Esophagus squamous epithelium (tissue), 5 donors: Measurements from ENCODE around the gene LAMTOR1. TPM values are rescaled to one million over a fixed set of nuclear protein-coding genes. Genes with fewer than 3 reads are reported as not detected.
A peak's percentile ranks its signal among the peaks of the same experiment; 100 is the strongest.

ENCODE experiments used
- DNase-seq: peaks from one replicate; lab custom pipeline; 2025; lab: John Stamatoyannopoulos, UW
- H3K27ac ChIP-seq, 4 donors: fragments of 200-600 bp; sonication (generic); one replicate each; pipeline ENCODE4 v1.5.1; 2016 to 2019; ENCODE audit warnings: mild to moderate bottlenecking in 1 of 4
- H3K27me3 ChIP-seq, 4 donors: fragments of 200-600 bp; sonication (generic); 1 replicate in 3 of 4; 2 replicates in 1 of 4; pipeline versions ENCODE4 v1.5.1 to v1.6.0; 2017 to 2021; ENCODE audit warnings: antibody characterized with exemption in 1 of 4
- H3K36me3 ChIP-seq, 3 donors: fragments of 200-600 bp; sonication (generic); one replicate each; pipeline ENCODE4 v1.5.1; 2016 to 2019
- H3K4me1 ChIP-seq, 3 donors: fragments of 200-600 bp; sonication (generic); one replicate each; pipeline ENCODE4 v1.5.1; 2017 to 2019
- H3K4me3 ChIP-seq, 4 donors: fragments of 200-600 bp; sonication (generic); 1 replicate in 3 of 4; 2 replicates in 1 of 4; pipeline ENCODE4 v1.5.1; 2016 to 2019; ENCODE audit warnings: mild to moderate bottlenecking in 2 of 4, moderate library complexity in 1 of 4
- H3K9me3 ChIP-seq, 3 donors: fragments of 200-600 bp; sonication (generic); one replicate each; pipeline ENCODE4 v1.5.1; 2016 to 2019
- POLR2A ChIP-seq, 4 donors: fragments of 450-650 bp; IDR thresholded peaks; one replicate each; pipeline ENCODE4 v1.6.1; 2017; ENCODE audit warnings: antibody characterized with exemption in 4 of 4, mild to moderate bottlenecking in 4 of 4, moderate library complexity in 3 of 4
- WGBS, 2 donors: methylation state at CpG; one replicate each; pipeline ENCODE4 v1.1.5; 2018; 5-methylcytosine and 5-hydroxymethylcytosine counted together
- intact Hi-C: fragments of 100-400 bp; cut with DNase I; formaldehyde crosslinking; loops from one replicate; pipeline ENCODE4 v1.15.0; 2022
- total RNA-seq, 4 donors: library from RNA; depleted of rRNA; stranded (reverse); fragments of >200 nt; gene quantifications; one replicate each; pipeline ENCODE4 v1.1.0, GENCODE V29; 2016
- TF ChIP-seq, protein P1 (sequence below), 6 experiments: fragments of 450-650 bp in 4 of 6; fragments of 200-600 bp in 2 of 6; sonication (generic) in 2 of 6; IDR thresholded peaks; one replicate each; pipeline ENCODE4 v1.5.1; 2016 to 2019; ENCODE audit warnings: antibody characterized with exemption in 6 of 6, mild to moderate bottlenecking in 4 of 6, moderate library complexity in 4 of 6
- donor health status: DM: yes; HTN: yes; CAD: no.

LAMTOR1 gene
- total RNA-seq, 4 donors from 2014 or later = 80.1 to 99.1 (median 97.7) TPM

DNA sequence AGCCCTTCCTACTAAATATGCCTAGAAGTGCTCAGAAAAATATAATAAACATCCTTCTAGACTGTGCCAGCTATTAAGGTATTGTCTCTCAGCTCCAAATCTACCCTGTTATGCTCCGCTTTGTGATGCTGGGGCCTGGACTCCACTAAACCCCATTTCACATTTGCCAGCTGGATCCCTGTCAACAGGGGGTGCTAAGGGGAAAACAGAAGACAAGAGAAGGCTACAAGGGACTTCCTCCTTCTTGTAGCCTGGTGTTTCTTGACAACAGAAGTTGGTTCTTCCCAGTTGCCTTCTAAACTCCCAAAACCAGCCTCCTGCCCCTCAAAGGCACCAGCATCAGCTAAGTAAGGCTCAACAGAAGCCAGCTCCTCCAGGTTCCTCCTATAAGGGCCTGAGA, 28.0 kb downstream of the LAMTOR1 start:
- DNase-seq = no peak
- intact Hi-C loops = no loop called here
- WGBS, 2 donors = 75 to 93% methylated on average over 1 of the region's 1 CpG
- Histone ChIP-seq H3K27ac (peak overlapping the region; percentile 49 to 76 (median 65)), H3K27me3 (no peaks in the 10 kb centered on the region), H3K4me1 (peaks cover 31 to 92% (median 47%) of the 10 kb centered on the region in 3 donors), H3K36me3 (peaks cover 0 to 11% (median 0%) of the 10 kb centered on the region in 3 donors), H3K4me3 (no peak overlapping the region), H3K9me3 (no peaks in the 10 kb centered on the region)
- TF ChIP-seq, protein P1, sequence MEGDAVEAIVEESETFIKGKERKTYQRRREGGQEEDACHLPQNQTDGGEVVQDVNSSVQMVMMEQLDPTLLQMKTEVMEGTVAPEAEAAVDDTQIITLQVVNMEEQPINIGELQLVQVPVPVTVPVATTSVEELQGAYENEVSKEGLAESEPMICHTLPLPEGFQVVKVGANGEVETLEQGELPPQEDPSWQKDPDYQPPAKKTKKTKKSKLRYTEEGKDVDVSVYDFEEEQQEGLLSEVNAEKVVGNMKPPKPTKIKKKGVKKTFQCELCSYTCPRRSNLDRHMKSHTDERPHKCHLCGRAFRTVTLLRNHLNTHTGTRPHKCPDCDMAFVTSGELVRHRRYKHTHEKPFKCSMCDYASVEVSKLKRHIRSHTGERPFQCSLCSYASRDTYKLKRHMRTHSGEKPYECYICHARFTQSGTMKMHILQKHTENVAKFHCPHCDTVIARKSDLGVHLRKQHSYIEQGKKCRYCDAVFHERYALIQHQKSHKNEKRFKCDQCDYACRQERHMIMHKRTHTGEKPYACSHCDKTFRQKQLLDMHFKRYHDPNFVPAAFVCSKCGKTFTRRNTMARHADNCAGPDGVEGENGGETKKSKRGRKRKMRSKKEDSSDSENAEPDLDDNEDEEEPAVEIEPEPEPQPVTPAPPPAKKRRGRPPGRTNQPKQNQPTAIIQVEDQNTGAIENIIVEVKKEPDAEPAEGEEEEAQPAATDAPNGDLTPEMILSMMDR (IDR thresholded peaks at IDR 0.05) = no peak
- TF ChIP-seq POLR2A (IDR thresholded peaks at IDR 0.05) = no peak

DNA sequence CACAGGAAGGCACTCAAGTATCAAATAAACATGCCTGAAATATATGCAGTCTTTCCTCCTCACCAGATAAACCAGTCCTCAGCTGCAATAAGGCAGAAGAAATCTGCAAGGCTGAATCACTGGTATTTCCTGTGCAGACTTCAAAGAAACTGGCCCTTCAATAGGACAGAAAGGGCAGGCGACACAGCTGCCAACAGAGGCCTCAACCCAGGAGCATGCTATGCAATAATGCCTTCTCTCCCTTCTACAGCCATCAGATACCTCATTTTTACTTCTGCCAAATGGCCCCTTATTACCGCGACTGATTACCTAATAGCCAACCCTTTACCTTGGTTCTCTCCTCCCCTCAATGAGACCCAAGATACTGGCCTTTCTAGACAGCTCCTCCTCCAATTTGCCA, 30.7 kb downstream of the LAMTOR1 start:
- 46 to 57% methylated on average over 3 of the region's 3 CpGs for WGBS, 2 donors
- intact Hi-C loops = no loop called here
- H3K9me3 ChIP-seq = no peaks in the 10 kb centered on the region
- TF ChIP-seq, protein P1 (IDR thresholded peaks at IDR 0.05) = no peak
- TF ChIP-seq POLR2A (IDR thresholded peaks at IDR 0.05) = no peak
- H3K36me3 ChIP-seq = peaks cover 0 to 21% (median 0%) of the 10 kb centered on the region in 3 donors
- H3K27me3 ChIP-seq = no peaks in the 10 kb centered on the region
- H3K4me3 ChIP-seq = no peak overlapping the region
- peak overlapping the region; percentile 52 to 92 (median 79) for H3K27ac ChIP-seq
- H3K4me1 ChIP-seq = peaks cover 34 to 97% (median 50%) of the 10 kb centered on the region in 3 donors
- DNase-seq = no peak

DNA sequence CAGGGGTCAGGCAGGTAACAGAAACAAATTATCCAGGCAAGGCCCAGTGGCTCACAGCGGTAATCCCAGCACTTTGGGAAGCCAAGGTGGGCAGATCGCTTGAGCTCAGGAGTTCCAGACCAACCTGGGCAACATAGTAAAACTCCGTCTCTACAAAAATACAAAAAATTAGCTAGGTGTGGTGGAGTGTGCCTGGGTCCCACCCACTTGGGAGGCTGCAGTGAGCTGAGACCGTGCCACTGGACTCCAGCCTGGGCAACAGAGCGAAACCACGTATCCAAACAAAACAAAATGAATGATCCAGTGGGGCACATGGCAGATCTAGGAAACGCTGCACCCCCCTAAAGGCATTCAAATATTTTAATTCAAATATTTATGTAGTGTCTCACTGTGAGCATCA, 32.6 kb downstream of the LAMTOR1 start:
- intact Hi-C loops = no loop called here
- no peaks in the 10 kb centered on the region for H3K27me3 ChIP-seq
- H3K4me1 ChIP-seq = peaks cover 33 to 100% (median 55%) of the 10 kb centered on the region in 3 donors
- DNase-seq = no peak
- peaks cover 0 to 10% (median 0%) of the 10 kb centered on the region in 3 donors for H3K36me3 ChIP-seq
- 72 to 86% methylated on average over 6 of the region's 7 CpGs for WGBS, 2 donors
- TF ChIP-seq, protein P1 (IDR thresholded peaks at IDR 0.05) = no peak
- no peak for TF ChIP-seq POLR2A (IDR thresholded peaks at IDR 0.05)
- no peaks in the 10 kb centered on the region for H3K9me3 ChIP-seq
- H3K4me3 ChIP-seq = peak overlapping the region in 1 of 4 donors; percentile 43
- peak overlapping the region; percentile 81 to 92 (median 88) for H3K27ac ChIP-seq

DNA sequence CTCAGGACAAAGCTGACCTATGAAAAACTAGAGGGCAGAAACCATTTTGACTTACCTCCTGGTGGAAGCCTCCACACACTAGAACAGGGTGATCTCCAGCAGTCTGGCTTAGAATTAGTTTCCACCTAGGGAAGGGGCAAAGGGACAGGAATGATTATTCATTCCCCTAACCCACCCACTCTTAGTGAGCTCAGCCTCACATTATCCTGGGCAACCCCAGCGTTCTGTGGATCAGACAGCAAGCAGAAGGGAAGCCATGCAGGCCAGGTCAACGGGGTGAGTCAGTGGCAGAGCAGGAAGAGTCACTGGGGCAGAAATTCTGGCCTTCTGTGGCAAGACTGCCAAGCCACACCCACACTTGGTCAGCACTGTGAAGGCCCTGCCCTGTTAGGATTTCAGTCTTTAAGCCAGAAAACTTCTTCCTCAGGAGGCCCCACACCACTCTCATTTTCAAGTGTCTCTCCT, 33.3 kb downstream of the LAMTOR1 start:
- H3K27ac ChIP-seq = peak overlapping the region; percentile 81 to 92 (median 88)
- H3K36me3 ChIP-seq = peaks cover 0 to 10% (median 0%) of the 10 kb centered on the region in 3 donors
- no peak for TF ChIP-seq POLR2A (IDR thresholded peaks at IDR 0.05)
- TF ChIP-seq, protein P1 (IDR thresholded peaks at IDR 0.05) = no peak
- H3K4me1 ChIP-seq = peaks cover 28 to 94% (median 48%) of the 10 kb centered on the region in 3 donors
- H3K9me3 ChIP-seq = no peaks in the 10 kb centered on the region
- H3K27me3 ChIP-seq = no peaks in the 10 kb centered on the region
- WGBS, 2 donors = 0 to 11% methylated on average over 2 of the region's 2 CpGs
- peak overlapping the region in 3 of 4 donors; percentile 17 to 43 (median 22) for H3K4me3 ChIP-seq
- intact Hi-C loops = no loop called here
- DNase-seq = no peak

DNA sequence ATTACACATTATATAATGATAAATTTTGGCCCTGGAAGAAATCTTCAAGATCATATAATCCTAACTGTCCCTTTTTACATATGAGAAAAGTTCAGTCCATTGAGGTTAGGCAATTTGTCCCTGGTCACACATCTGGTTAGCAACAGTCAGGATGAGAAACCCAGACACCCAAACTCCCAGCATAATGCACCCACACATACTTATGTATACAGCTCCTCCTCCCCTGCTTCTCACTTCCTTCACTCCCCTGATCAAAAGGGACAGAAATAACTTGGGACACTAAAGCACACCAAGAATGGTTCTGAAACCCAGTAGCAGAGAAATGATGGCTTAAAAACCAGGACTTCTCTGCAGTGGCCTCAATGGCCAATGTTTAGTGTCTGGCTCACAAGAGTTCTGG, 33.9 kb downstream of the LAMTOR1 start:
- Histone ChIP-seq H3K4me1 (peaks cover 28 to 88% (median 48%) of the 10 kb centered on the region in 3 donors), H3K36me3 (peaks cover 0 to 15% (median 0%) of the 10 kb centered on the region in 3 donors), H3K9me3 (no peaks in the 10 kb centered on the region), H3K27me3 (no peaks in the 10 kb centered on the region), H3K27ac (peak overlapping the region; percentile 81 to 92 (median 88)), H3K4me3 (peak overlapping the region in 3 of 4 donors; percentile 17 to 43 (median 22))
- intact Hi-C loops = no loop called here
- TF ChIP-seq, protein P1 (IDR thresholded peaks at IDR 0.05) = no peak
- no peak for TF ChIP-seq POLR2A (IDR thresholded peaks at IDR 0.05)
- no peak for DNase-seq
